Measurements from ENCODE around the gene WDFY1.

Gene WDFY1

GRCh38 chr2:223956300-223956699 is 11.2 kb upstream of the WDFY1 start:
- Histone ChIP-seq H2AFZ (ENCODE audit: low read depth, low read length) (peak overlapping the region; percentile 53), H3K4me1 (ENCODE audit: insufficient read depth, low read length) (peaks cover 42% of the 10 kb centered on the region), H4K20me1 (ENCODE audit: insufficient read depth, low read length) (peaks cover 10% of the 10 kb centered on the region; the same call in 1 of the 2 replicates), H3K27me3 (ENCODE audit: insufficient read depth, low read length, poor library complexity) (no peaks in the 10 kb centered on the region), H3K4me3 (ENCODE audit: low read depth in 1 of 2, low read length in 2 of 2) (no peak overlapping the region), H3K79me2 (ENCODE audit: insufficient read depth, low read length) (peaks cover 41% of the 10 kb centered on the region), H3K36me3 (ENCODE audit: insufficient read depth, low read length) (peaks cover 19% of the 10 kb centered on the region), H3K9me3 (ENCODE audit: insufficient read depth, low read length, severe bottlenecking) (no peaks in the 10 kb centered on the region), H3K27ac (ENCODE audit: low read length) (no peak overlapping the region), H3K4me2 (ENCODE audit: insufficient read depth, low read length) (peak overlapping the region; percentile 91; the same call in 1 of the 2 replicates), H3K9ac (ENCODE audit: low read depth, low read length) (0 out of 2 replicates have a peak overlapping the region, but pooled peaks have one; percentile 90)
- TF ChIP-seq, protein P1, sequence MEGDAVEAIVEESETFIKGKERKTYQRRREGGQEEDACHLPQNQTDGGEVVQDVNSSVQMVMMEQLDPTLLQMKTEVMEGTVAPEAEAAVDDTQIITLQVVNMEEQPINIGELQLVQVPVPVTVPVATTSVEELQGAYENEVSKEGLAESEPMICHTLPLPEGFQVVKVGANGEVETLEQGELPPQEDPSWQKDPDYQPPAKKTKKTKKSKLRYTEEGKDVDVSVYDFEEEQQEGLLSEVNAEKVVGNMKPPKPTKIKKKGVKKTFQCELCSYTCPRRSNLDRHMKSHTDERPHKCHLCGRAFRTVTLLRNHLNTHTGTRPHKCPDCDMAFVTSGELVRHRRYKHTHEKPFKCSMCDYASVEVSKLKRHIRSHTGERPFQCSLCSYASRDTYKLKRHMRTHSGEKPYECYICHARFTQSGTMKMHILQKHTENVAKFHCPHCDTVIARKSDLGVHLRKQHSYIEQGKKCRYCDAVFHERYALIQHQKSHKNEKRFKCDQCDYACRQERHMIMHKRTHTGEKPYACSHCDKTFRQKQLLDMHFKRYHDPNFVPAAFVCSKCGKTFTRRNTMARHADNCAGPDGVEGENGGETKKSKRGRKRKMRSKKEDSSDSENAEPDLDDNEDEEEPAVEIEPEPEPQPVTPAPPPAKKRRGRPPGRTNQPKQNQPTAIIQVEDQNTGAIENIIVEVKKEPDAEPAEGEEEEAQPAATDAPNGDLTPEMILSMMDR (IDR thresholded peaks at IDR 0.05; ENCODE audit: borderline replicate concordance, extremely low read depth, low read length, poor library complexity, severe bottlenecking) = no peak
- TF ChIP-seq EZH2 (IDR thresholded peaks at IDR 0.05; ENCODE audit: borderline replicate concordance, low read depth, low read length, severe bottlenecking) = no peak
- ATAC-seq (ENCODE audit: insufficient read depth, low read depth) (no peak), DNase-seq (no peak)

DNA sequence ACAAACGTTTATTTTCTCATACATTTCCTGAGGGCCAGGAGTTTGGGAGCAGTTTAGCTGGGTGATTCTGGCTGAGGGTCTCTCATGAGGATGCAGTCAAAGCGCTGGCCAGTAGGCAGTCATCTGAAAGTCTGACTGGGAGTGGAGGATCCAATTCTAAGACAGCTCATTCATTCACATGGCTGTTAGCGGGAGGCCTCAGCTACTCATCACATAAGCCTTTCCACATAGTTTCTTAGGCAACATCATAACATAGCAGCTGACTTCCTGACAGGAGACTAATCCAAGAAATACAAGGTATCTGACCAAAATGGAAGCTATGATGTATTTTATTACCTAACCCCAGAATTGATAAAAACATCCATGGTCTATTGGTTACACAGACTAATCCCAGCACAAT is 9.3 kb upstream of the WDFY1 start:
- peaks cover 4% of the 10 kb centered on the region; the same call in 1 of the 2 replicates for H4K20me1 ChIP-seq (ENCODE audit: insufficient read depth, low read length)
- no peak overlapping the region for H3K4me2 ChIP-seq (ENCODE audit: insufficient read depth, low read length)
- H3K9me3 ChIP-seq (ENCODE audit: insufficient read depth, low read length, severe bottlenecking) = no peaks in the 10 kb centered on the region
- no peak for ATAC-seq (ENCODE audit: insufficient read depth, low read depth)
- peak overlapping the region; percentile 35; the same call in 1 of the 2 replicates for H2AFZ ChIP-seq (ENCODE audit: low read depth, low read length)
- no peak for DNase-seq
- peaks cover under 1% of the 10 kb centered on the region for H3K36me3 ChIP-seq (ENCODE audit: insufficient read depth, low read length)
- H3K4me1 ChIP-seq (ENCODE audit: insufficient read depth, low read length) = peaks cover 23% of the 10 kb centered on the region
- TF ChIP-seq, protein P1 (IDR thresholded peaks at IDR 0.05; ENCODE audit: borderline replicate concordance, extremely low read depth, low read length, poor library complexity, severe bottlenecking) = no peak
- no peak for TF ChIP-seq EZH2 (IDR thresholded peaks at IDR 0.05; ENCODE audit: borderline replicate concordance, low read depth, low read length, severe bottlenecking)
- no peaks in the 10 kb centered on the region for H3K27me3 ChIP-seq (ENCODE audit: insufficient read depth, low read length, poor library complexity)
- peaks cover 22% of the 10 kb centered on the region for H3K79me2 ChIP-seq (ENCODE audit: insufficient read depth, low read length)
- no peak overlapping the region for H3K9ac ChIP-seq (ENCODE audit: low read depth, low read length)
- no peak overlapping the region for H3K4me3 ChIP-seq (ENCODE audit: low read depth in 1 of 2, low read length in 2 of 2)
- no peak overlapping the region for H3K27ac ChIP-seq (ENCODE audit: low read length)

DNA sequence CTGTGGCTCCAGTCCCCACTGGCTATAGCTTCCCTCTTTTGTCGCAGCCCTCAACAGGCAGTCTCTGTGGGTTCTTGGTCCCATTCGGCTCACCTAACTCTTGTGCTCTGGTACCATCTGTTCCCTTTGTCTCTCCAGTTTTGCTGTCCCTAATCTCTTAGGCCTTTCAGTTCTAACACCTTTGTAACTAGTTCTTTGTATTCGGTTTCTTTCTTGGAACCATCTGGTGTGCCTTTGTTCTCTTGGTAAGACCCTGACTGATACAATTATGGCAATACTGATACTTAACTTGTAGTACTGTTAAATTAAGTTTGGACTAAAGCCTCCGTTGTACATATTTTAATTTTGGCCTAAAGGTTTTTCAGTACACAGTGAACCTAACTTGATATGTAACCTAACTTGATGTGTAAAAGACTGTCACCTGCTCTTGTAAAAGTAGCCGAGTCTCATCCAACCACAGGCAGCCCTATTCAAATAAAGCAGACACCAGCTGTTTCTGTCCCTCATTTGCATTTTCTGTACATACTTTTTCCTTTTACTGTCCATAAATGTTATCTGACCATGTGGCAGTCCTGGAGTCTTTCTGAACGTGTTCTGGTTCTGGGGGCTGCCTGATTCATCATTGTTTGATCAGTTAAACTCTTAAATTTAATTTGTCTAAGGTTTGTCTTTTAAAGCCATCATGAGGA is 7.3 kb upstream of the WDFY1 start:
- H3K79me2 ChIP-seq (ENCODE audit: insufficient read depth, low read length) = peaks cover 2% of the 10 kb centered on the region
- no peak overlapping the region for H2AFZ ChIP-seq (ENCODE audit: low read depth, low read length)
- TF ChIP-seq, protein P1 (IDR thresholded peaks at IDR 0.05; ENCODE audit: borderline replicate concordance, extremely low read depth, low read length, poor library complexity, severe bottlenecking) = no peak
- no peak for TF ChIP-seq EZH2 (IDR thresholded peaks at IDR 0.05; ENCODE audit: borderline replicate concordance, low read depth, low read length, severe bottlenecking)
- no peak overlapping the region for H3K27ac ChIP-seq (ENCODE audit: low read length)
- no peaks in the 10 kb centered on the region for H4K20me1 ChIP-seq (ENCODE audit: insufficient read depth, low read length)
- no peak overlapping the region for H3K4me2 ChIP-seq (ENCODE audit: insufficient read depth, low read length)
- H3K9ac ChIP-seq (ENCODE audit: low read depth, low read length) = no peak overlapping the region
- H3K4me3 ChIP-seq (ENCODE audit: low read depth in 1 of 2, low read length in 2 of 2) = no peak overlapping the region
- ATAC-seq (ENCODE audit: insufficient read depth, low read depth) (no peak), DNase-seq (no peak)
- no peaks in the 10 kb centered on the region; the same call in 1 of the 2 replicates for H3K36me3 ChIP-seq (ENCODE audit: insufficient read depth, low read length)
- no peaks in the 10 kb centered on the region for H3K9me3 ChIP-seq (ENCODE audit: insufficient read depth, low read length, severe bottlenecking)
- H3K4me1 ChIP-seq (ENCODE audit: insufficient read depth, low read length) = peaks cover 8% of the 10 kb centered on the region
- no peaks in the 10 kb centered on the region for H3K27me3 ChIP-seq (ENCODE audit: insufficient read depth, low read length, poor library complexity)
